Amniotic stem cell (primary cell): ENCODE measurements around the gene LIG3.
"Not testable (repeated sequence)": the region's sequence is repeated elsewhere in the genome, so short reads cannot be mapped to it uniquely, and the experiment has no call there.

Experiments
- DNase-seq: peaks from one replicate; lab custom pipeline; 2025; lab: John Stamatoyannopoulos, UW

LIG3 gene

DNA sequence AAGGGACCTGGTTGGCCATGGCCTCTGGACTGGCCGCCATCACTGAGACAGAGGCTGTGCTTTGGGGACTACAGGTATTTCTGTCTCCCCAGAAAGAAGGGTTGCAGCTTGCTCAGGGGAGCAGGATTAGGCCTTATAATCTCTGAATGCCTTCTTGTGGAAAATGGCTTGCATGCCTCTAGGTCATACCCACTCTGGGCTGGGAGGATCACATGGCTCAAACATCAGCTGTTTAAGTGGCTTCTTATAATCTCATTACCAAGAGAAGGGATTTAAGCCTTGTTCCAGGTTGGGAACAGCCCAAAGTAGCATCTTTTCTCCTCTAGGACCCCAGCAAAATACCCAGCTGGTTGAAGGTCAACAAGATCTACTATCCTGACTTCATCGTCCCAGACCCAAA, 19.1 kb downstream of the LIG3 start:
- DNase-seq, result no peak

- not testable (repeated sequence) for DNase-seq
Observed at GRCh38 chr17:35000965-35001364, 20.7 kb downstream of the LIG3 start.

GRCh38 chr17:35001549-35001948, 21.2 kb downstream of the LIG3 start:
- DNase-seq, result no peak

DNA sequence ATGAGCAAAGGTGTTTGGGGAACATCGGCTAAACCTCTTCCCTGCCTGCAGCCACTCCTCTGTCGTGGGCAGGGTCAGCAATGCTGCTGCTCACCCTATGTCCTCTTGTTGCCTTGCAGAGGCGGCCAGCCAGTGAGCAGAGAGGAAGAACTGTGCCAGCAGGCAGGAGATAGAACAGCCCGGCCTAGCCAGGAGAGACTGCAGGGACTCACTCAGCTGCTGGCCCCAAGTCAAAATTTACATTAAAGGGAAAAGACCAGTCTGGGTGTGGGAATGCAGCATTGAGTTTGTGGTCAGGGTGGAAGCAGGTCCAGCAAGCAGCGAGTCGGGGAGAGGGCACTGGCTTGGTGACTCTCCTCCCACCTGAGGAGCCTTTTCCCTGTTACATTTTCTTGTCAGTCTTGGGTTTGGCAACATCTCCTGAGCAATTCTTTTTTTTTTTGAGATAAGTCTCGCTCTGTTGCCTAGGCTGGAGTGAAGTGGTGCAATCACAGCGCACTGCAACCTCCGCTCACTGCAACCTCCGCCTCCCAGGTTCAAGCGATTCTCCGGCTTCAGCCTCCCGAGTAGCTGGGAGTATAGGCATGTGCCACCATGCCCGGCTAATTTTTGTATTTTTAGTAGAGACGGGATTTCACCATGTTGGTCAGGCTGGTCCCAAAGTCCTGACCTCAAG, 22.7 kb downstream of the LIG3 start:
- DNase-seq, result no peak

GRCh38 chr17:35003778-35004177, 23.5 kb downstream of the LIG3 start:
- DNase-seq, result no peak

GRCh38 chr17:35006345-35006744, 26.0 kb downstream of the LIG3 start:
- no peak for DNase-seq

GRCh38 chr17:35006961-35007360, 26.6 kb downstream of the LIG3 start:
- no peak for DNase-seq

GRCh38 chr17:35010093-35010492, 29.8 kb downstream of the LIG3 start:
- DNase-seq, result no peak

- no peak for DNase-seq
Observed at GRCh38 chr17:35011671-35012216, 31.4 kb downstream of the LIG3 start.

DNA sequence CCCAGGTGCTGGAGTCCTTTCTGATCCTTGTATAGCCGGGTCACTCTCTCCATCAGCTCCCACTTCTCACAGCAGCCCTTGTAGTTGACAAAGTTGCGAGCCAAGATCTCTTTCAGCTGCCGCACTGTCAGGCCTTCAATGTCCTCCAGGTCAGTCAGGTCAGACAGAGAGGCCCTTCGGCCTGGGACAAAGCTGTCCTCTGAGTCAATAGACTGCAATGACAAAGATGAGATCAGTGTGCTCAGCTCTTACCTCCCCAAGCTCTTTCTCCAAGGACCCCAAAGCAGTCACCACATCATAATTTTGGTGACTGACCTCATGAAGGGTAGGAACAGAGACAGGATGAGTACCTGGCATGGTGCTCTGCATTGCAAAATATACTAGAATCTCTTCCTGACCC, 36.1 kb downstream of the LIG3 start:
- no peak for DNase-seq

GRCh38 chr17:35017021-35017420, 36.7 kb downstream of the LIG3 start:
- DNase-seq, result no peak

GRCh38 chr17:35018814-35019213, 38.5 kb downstream of the LIG3 start:
- DNase-seq, result no peak

DNA sequence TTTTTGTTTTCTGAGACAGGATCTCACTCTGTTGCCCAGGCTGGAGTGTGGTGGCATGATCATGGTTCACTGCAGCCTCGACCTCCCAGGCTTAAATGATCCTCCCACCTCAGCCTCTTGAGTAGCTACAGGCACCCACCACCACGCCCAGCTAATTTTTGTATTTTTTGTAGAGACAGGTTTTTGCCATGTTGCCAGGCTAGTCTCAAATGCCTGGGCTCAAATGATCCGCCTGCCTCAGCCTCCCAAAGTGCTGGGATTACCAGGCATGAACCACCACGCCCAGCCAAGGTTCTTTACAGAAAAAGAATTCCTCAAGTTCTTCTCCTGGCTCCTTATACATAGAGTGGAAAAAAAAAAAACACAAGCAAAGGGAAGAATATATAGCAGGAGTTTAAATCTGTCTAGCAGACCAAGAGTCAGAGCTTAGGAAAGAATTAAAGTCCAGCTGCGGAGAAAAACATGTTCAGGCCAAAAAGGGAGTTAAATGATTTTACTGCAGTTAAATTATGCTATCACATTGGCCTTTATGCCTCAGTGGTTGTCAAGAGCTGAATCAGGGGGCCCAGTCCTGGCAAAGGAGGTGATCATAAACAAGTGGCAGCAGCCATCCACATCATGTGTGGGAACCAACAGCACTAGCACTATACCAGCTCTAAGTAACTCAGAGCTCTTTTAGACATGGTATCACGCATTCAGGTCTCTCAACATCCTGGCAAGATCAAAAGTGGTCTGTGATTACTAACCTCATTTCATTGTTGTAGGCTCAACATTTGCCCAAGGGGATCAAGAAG, 39.3 kb downstream of the LIG3 start:
- no peak for DNase-seq

GRCh38 chr17:35021520-35022380, 41.4 kb downstream of the LIG3 start:
- DNase-seq, result no peak

- peak; percentile 75 for DNase-seq
Observed at GRCh38 chr17:35022536-35023063, 42.3 kb downstream of the LIG3 start.

- no peak for DNase-seq
Observed at GRCh38 chr17:35023538-35023937, 43.2 kb downstream of the LIG3 start.

DNA sequence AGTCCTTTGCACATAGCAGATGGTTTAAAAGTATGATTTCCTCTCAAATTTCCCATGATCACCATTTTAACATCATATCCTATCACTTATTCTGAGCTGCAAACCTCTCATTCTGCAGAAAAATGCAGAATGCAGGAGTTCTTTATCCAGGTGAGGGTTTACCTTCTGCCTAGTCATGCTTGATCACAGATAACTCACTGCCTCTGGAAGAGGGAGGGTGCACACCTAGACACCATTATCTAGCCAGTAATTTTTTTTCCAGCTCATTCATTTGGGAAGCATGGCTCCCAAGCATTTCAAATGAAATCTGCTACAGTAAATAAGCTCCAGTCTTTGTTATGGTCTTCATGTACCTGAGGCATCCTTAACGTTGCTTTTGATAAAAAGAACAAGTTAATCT, 45.2 kb downstream of the LIG3 start:
- no peak for DNase-seq

- not testable (repeated sequence) for DNase-seq
Observed at GRCh38 chr17:35028097-35028496, 47.8 kb downstream of the LIG3 start.

- DNase-seq, result no peak
Observed at GRCh38 chr17:35028531-35029262, 48.4 kb downstream of the LIG3 start.

- DNase-seq, result no peak
Observed at GRCh38 chr17:35030780-35031179, 50.5 kb downstream of the LIG3 start.

DNA sequence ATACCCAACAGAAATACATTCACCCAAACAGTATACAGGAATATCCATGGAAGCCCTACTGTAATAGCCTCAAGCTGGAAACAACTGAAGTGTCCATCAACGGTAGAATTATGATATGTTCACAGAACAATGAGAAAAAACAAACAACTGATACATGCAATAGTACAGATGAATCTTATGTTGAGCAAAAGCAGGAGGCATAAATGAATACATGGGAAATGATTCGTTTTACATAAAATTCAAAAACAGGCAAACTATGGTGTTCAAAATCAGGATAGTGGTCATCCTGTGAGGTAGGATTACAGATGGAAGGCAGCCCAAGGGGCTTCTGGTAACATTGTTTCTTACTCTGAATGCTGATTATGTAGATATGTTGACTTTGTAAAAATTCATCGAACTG, 58.1 kb downstream of the LIG3 start:
- DNase-seq, result no peak
